WTC11 (cell line): Measurements from ENCODE around the gene PYY. TPM values are rescaled to one million over a fixed set of nuclear protein-coding genes. Genes with fewer than 3 reads are reported as not detected.

ENCODE experiments used
- ATAC-seq: fragments of 200-7000 bp; cut with Tn5 transposase; 2 replicates; pipeline ENCODE4 v1.10.0; 2021; ENCODE audit warnings: mild to moderate bottlenecking, moderate library complexity
- CTCF ChIA-PET: fragments of 300-600 bp; sonication (Branson Sonifier 250); formaldehyde crosslinking; loops from one replicate; lab custom pipeline; 2021; ENCODE audit warnings: antibody characterized with exemption; lab: Charles Lee
- POLR2A ChIA-PET: fragments of 350-600 bp; sonication (Branson Sonifier 250); formaldehyde crosslinking; loops from one replicate; lab custom pipeline; 2021; ENCODE audit warnings: antibody characterized with exemption; lab: Charles Lee
- DNase-seq: peaks from one replicate; pipeline ENCODE4 v3.0.0; 2021; ENCODE audit warnings: low spot score
- H3K27ac Mint-ChIP-seq: 2 replicates; pipeline ENCODE4 v1.8.0; 2021; ENCODE audit warnings: mixed read lengths
- H3K27me3 Mint-ChIP-seq: 2 replicates; pipeline ENCODE4 v1.8.0; 2021; ENCODE audit warnings: low read depth, mild to moderate bottlenecking, moderate library complexity, mixed read lengths
- H3K36me3 Mint-ChIP-seq: 2 replicates; pipeline ENCODE4 v1.8.0; 2021; ENCODE audit warnings: mixed read lengths
- H3K4me1 Mint-ChIP-seq: 2 replicates; pipeline ENCODE4 v1.8.0; 2022; ENCODE audit warnings: mixed read lengths
- H3K4me3 Mint-ChIP-seq: 2 replicates; pipeline ENCODE4 v1.8.0; 2021; ENCODE audit warnings: mild to moderate bottlenecking, moderate library complexity, mixed read lengths
- H3K9me3 Mint-ChIP-seq: 2 replicates; pipeline ENCODE4 v1.8.0; 2021; ENCODE audit warnings: mixed read lengths
- CREB1 ChIP-seq: sonication (generic); formaldehyde crosslinking; IDR thresholded peaks from 2 replicates; pipeline ENCODE4 v1.8.0; 2023; ENCODE audit warnings: mild to moderate bottlenecking, missing genetic modification reagents
- ESRRA ChIP-seq: sonication (generic); formaldehyde crosslinking; IDR thresholded peaks from 2 replicates; pipeline ENCODE4 v1.8.1; 2022; ENCODE audit warnings: mild to moderate bottlenecking, missing genetic modification reagents, borderline replicate concordance
- GRHL2 ChIP-seq: fragments of 250-450 bp; sonication (Bioruptor Pico); IDR thresholded peaks from 2 replicates; pipeline ENCODE4 v1.8.0; 2022; ENCODE audit warnings: mild to moderate bottlenecking, moderate library complexity; ENCODE audit not compliant: insufficient replicate concordance, severe bottlenecking
- NR3C1 ChIP-seq: sonication (generic); formaldehyde crosslinking; conservative IDR thresholded peaks from 2 replicates; pipeline ENCODE4 v1.8.1; 2023; ENCODE audit warnings: low read depth, mild to moderate bottlenecking, missing genetic modification reagents
- OVOL2 ChIP-seq: fragments of 250-450 bp; sonication (Bioruptor Pico); IDR thresholded peaks from 2 replicates; pipeline ENCODE4 v1.9.0; 2021; ENCODE audit warnings: mild to moderate bottlenecking, borderline replicate concordance
- RORB ChIP-seq: fragments of 250-450 bp; sonication (Bioruptor Pico); IDR thresholded peaks from 2 replicates; pipeline ENCODE4 v1.9.0; 2021; ENCODE audit warnings: mild to moderate bottlenecking
- SMAD4 ChIP-seq: sonication (generic); formaldehyde crosslinking; IDR thresholded peaks from 2 replicates; pipeline ENCODE4 v1.8.0; 2022; ENCODE audit warnings: mild to moderate bottlenecking, missing genetic modification reagents
- SP1 ChIP-seq: sonication (generic); formaldehyde crosslinking; conservative IDR thresholded peaks from 2 replicates; pipeline ENCODE4 v1.8.1; 2022; ENCODE audit warnings: missing genetic modification reagents
- TP53 ChIP-seq: sonication (generic); formaldehyde crosslinking; IDR thresholded peaks from 2 replicates; pipeline ENCODE4 v1.8.1; 2023; ENCODE audit warnings: mild to moderate bottlenecking, missing genetic modification reagents
- ZNF219 ChIP-seq: sonication (generic); formaldehyde crosslinking; IDR thresholded peaks from 2 replicates; pipeline ENCODE4 v1.8.0; 2023; ENCODE audit warnings: missing genetic modification reagents, mild to moderate bottlenecking, borderline replicate concordance
- ZNF232 ChIP-seq: sonication (generic); formaldehyde crosslinking; IDR thresholded peaks from 2 replicates; pipeline ENCODE4 v1.8.0; 2022; ENCODE audit warnings: mild to moderate bottlenecking, missing genetic modification reagents
- ZNF671 ChIP-seq: fragments of 250-450 bp; sonication (Bioruptor Pico); IDR thresholded peaks from 2 replicates; pipeline ENCODE4 v1.8.0; 2021; ENCODE audit warnings: mild to moderate bottlenecking
- total RNA-seq: library from RNA; stranded (reverse); gene quantifications from 3 replicates; pipeline ENCODE4 v1.2.3, GENCODE V29; 2021
- TF ChIP-seq, protein P1 (sequence below): sonication (generic); formaldehyde crosslinking; IDR thresholded peaks from 2 replicates; pipeline ENCODE4 v1.8.1; 2023; ENCODE audit warnings: mild to moderate bottlenecking, missing genetic modification reagents
- TF ChIP-seq, protein P2 (sequence below): fragments of 250-450 bp; sonication (Bioruptor Pico); IDR thresholded peaks from 2 replicates; pipeline ENCODE4 v1.9.0; 2021; ENCODE audit warnings: mild to moderate bottlenecking
- TF ChIP-seq, protein P3 (sequence below): sonication (generic); formaldehyde crosslinking; IDR thresholded peaks from 2 replicates; pipeline ENCODE4 v1.8.1; 2022; ENCODE audit warnings: mild to moderate bottlenecking, missing genetic modification reagents, moderate library complexity, borderline replicate concordance
- TF ChIP-seq, protein P4 (sequence below): fragments of 200-600 bp; IDR thresholded peaks from 2 replicates; pipeline ENCODE4 v1.8.0; 2022; ENCODE audit warnings: antibody characterized with exemption
- TF ChIP-seq, protein P5 (sequence below): sonication (generic); formaldehyde crosslinking; IDR thresholded peaks from 2 replicates; pipeline ENCODE4 v1.8.0; 2022; ENCODE audit warnings: mild to moderate bottlenecking, missing genetic modification reagents
- TF ChIP-seq, protein P6 (sequence below): sonication (generic); formaldehyde crosslinking; IDR thresholded peaks from 2 replicates; pipeline ENCODE4 v1.8.0; 2022; ENCODE audit warnings: mild to moderate bottlenecking, missing genetic modification reagents

The PYY gene
- total RNA-seq, 1 experiment from 2014 or later: 0.72 TPM

DNA sequence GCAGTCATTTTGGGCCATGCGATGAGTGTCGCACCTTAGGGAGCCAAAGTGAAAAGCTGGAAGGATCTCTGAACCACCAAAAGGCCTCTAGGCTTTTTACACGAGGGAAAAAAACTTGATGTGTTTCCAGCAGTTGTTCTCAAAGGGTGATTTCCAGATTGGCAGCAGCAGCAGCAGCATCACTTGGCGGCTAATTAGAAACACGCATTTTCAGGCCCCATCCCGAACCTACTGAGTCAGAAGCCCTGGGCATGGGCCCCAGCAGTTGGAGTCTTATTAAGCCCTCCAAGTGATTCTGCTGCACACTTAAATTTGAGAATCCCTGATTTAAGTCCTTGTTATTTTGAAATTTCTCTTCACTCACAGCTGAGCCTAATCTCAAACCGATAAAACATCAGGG is 25.3 kb upstream of the PYY start:
- ChIA-PET CTCF (interaction anchor here (1.0 to 1.2 kb wide), 4 partner anchors 8 to 35 kb away, joined by 3 to 4 read pairs (median 3); partner anchors contain the start of gene PYY), POLR2A (no interaction called here)
- Mint-ChIP-seq H3K4me3 (no peak overlapping the region), H3K36me3 (no peaks in the 10 kb centered on the region), H3K9me3 (no peaks in the 10 kb centered on the region), H3K27me3 (peaks cover 19% of the 10 kb centered on the region), H3K4me1 (no peaks in the 10 kb centered on the region), H3K27ac (no peak overlapping the region)
- no peak for TF ChIP-seq ZNF232 (CRISPR knock-in tag)
- no peak for TF ChIP-seq SMAD4 (CRISPR knock-in tag)
- TF ChIP-seq OVOL2 (CRISPR knock-in tag): no peak
- TF ChIP-seq, protein P1, sequence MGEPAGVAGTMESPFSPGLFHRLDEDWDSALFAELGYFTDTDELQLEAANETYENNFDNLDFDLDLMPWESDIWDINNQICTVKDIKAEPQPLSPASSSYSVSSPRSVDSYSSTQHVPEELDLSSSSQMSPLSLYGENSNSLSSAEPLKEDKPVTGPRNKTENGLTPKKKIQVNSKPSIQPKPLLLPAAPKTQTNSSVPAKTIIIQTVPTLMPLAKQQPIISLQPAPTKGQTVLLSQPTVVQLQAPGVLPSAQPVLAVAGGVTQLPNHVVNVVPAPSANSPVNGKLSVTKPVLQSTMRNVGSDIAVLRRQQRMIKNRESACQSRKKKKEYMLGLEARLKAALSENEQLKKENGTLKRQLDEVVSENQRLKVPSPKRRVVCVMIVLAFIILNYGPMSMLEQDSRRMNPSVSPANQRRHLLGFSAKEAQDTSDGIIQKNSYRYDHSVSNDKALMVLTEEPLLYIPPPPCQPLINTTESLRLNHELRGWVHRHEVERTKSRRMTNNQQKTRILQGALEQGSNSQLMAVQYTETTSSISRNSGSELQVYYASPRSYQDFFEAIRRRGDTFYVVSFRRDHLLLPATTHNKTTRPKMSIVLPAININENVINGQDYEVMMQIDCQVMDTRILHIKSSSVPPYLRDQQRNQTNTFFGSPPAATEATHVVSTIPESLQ (CRISPR knock-in tag): no peak
- no peak for TF ChIP-seq RORB (CRISPR knock-in tag)
- TF ChIP-seq, protein P2, sequence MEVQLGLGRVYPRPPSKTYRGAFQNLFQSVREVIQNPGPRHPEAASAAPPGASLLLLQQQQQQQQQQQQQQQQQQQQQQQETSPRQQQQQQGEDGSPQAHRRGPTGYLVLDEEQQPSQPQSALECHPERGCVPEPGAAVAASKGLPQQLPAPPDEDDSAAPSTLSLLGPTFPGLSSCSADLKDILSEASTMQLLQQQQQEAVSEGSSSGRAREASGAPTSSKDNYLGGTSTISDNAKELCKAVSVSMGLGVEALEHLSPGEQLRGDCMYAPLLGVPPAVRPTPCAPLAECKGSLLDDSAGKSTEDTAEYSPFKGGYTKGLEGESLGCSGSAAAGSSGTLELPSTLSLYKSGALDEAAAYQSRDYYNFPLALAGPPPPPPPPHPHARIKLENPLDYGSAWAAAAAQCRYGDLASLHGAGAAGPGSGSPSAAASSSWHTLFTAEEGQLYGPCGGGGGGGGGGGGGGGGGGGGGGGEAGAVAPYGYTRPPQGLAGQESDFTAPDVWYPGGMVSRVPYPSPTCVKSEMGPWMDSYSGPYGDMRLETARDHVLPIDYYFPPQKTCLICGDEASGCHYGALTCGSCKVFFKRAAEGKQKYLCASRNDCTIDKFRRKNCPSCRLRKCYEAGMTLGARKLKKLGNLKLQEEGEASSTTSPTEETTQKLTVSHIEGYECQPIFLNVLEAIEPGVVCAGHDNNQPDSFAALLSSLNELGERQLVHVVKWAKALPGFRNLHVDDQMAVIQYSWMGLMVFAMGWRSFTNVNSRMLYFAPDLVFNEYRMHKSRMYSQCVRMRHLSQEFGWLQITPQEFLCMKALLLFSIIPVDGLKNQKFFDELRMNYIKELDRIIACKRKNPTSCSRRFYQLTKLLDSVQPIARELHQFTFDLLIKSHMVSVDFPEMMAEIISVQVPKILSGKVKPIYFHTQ (CRISPR knock-in tag): no peak
- TF ChIP-seq, protein P3, sequence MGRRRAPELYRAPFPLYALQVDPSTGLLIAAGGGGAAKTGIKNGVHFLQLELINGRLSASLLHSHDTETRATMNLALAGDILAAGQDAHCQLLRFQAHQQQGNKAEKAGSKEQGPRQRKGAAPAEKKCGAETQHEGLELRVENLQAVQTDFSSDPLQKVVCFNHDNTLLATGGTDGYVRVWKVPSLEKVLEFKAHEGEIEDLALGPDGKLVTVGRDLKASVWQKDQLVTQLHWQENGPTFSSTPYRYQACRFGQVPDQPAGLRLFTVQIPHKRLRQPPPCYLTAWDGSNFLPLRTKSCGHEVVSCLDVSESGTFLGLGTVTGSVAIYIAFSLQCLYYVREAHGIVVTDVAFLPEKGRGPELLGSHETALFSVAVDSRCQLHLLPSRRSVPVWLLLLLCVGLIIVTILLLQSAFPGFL (CRISPR knock-in tag): no peak
- TF ChIP-seq NR3C1 (CRISPR knock-in tag): no peak
- TF ChIP-seq ZNF671: no peak
- DNase-seq: no peak
- ATAC-seq: no peak

DNA sequence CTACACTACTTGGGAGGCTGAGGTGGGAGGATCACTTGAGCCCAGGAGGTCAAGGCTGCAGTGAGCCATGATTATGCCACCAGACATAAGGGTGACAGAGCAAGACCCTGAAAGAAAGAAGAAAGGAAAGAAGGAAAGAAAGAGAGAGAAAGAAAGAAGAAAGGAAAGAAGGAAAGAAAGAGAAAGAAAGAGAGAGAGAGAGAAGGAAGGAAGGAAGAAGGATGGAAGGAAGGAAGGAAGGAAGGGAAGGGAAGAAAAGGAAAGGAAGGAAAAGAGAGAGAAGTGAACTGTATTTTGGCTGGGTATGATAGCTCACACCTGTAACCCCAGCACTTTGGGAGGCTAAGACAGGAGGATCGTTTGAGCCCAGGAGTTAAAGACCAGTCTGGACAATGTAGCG is 24.3 kb upstream of the PYY start:
- DNase-seq: no peak

More for the DNA sequence above, 24.3 kb upstream of the PYY start:
- H3K27ac Mint-ChIP-seq: no peak overlapping the region
- no peak overlapping the region for H3K4me3 Mint-ChIP-seq
- TF ChIP-seq GRHL2 (CRISPR knock-in tag): no peak
- TF ChIP-seq CREB1 (CRISPR knock-in tag): no peak
- TF ChIP-seq, protein P4, sequence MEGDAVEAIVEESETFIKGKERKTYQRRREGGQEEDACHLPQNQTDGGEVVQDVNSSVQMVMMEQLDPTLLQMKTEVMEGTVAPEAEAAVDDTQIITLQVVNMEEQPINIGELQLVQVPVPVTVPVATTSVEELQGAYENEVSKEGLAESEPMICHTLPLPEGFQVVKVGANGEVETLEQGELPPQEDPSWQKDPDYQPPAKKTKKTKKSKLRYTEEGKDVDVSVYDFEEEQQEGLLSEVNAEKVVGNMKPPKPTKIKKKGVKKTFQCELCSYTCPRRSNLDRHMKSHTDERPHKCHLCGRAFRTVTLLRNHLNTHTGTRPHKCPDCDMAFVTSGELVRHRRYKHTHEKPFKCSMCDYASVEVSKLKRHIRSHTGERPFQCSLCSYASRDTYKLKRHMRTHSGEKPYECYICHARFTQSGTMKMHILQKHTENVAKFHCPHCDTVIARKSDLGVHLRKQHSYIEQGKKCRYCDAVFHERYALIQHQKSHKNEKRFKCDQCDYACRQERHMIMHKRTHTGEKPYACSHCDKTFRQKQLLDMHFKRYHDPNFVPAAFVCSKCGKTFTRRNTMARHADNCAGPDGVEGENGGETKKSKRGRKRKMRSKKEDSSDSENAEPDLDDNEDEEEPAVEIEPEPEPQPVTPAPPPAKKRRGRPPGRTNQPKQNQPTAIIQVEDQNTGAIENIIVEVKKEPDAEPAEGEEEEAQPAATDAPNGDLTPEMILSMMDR: no peak
- TF ChIP-seq SP1 (CRISPR knock-in tag): no peak
- no peak for TF ChIP-seq TP53 (CRISPR knock-in tag)
- TF ChIP-seq, protein P2 (CRISPR knock-in tag): no peak
- TF ChIP-seq, protein P5, sequence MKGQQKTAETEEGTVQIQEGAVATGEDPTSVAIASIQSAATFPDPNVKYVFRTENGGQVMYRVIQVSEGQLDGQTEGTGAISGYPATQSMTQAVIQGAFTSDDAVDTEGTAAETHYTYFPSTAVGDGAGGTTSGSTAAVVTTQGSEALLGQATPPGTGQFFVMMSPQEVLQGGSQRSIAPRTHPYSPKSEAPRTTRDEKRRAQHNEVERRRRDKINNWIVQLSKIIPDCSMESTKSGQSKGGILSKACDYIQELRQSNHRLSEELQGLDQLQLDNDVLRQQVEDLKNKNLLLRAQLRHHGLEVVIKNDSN (CRISPR knock-in tag): no peak
- TF ChIP-seq ESRRA: no peak
- TF ChIP-seq ZNF671: no peak
- no peak for TF ChIP-seq SMAD4 (CRISPR knock-in tag)
- no peak for TF ChIP-seq ZNF219 (CRISPR knock-in tag)
- TF ChIP-seq, protein P6, sequence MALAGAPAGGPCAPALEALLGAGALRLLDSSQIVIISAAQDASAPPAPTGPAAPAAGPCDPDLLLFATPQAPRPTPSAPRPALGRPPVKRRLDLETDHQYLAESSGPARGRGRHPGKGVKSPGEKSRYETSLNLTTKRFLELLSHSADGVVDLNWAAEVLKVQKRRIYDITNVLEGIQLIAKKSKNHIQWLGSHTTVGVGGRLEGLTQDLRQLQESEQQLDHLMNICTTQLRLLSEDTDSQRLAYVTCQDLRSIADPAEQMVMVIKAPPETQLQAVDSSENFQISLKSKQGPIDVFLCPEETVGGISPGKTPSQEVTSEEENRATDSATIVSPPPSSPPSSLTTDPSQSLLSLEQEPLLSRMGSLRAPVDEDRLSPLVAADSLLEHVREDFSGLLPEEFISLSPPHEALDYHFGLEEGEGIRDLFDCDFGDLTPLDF (CRISPR knock-in tag): no peak
- ChIA-PET CTCF (no interaction called here), POLR2A (no interaction called here)
- no peaks in the 10 kb centered on the region for H3K4me1 Mint-ChIP-seq
- H3K36me3 Mint-ChIP-seq: no peaks in the 10 kb centered on the region
- peaks cover 16% of the 10 kb centered on the region for H3K27me3 Mint-ChIP-seq
- ATAC-seq: no peak
- no peaks in the 10 kb centered on the region for H3K9me3 Mint-ChIP-seq
